Measurements from ENCODE around the gene SF1. TPM values are rescaled to one million over a fixed set of nuclear protein-coding genes. Genes with fewer than 3 reads are reported as not detected.

Gene SF1
- total RNA-seq, 4 donors from 2014 or later, result 270 to 559 (median 373) TPM

DNA sequence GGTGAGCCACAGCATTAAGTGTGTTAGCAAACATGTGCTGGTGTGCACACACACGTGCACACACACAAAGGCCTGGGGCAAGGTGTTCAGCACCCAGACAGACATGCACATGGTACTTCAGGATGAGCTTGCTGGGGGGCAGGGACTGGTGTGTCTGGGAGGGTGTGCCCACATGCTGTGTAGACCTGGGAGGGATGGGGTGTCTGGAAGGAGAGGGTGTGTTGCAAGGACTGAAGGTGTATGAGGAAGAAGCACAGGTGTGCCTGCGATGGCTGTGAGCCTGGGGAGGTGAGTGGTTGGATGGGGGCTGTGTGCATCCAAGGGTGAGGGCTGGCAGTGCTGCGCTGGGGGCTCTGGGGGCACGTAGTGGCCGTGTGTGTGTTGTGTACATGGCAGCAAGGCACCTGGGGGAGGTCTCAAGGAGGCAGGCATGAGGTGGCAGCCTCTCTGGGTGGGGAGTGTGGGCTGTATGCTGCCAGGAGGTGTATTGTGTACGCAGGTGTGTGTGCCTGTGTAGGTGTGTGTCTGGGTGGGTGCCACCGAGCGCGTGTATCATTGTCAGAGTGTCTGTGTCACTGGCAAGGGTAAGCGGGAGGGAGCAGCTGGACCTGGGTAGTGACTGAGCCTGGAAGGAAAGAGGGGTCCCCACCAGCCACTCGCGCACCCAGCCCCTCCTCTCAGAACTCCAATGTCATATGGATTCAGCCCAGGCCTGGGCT, 57.5 kb downstream of the SF1 start:
- H3K27ac ChIP-seq, result no peak overlapping the region
- no peak for DNase-seq (ENCODE audit: low spot score in 2 of 2)
- no peaks in the 10 kb centered on the region for H3K36me3 ChIP-seq
- peaks cover 74% of the 10 kb centered on the region for H3K27me3 ChIP-seq
- TF ChIP-seq POLR2A (IDR thresholded peaks at IDR 0.05), result no peak
- TF ChIP-seq POLR2AphosphoS5 (IDR thresholded peaks at IDR 0.05), result no peak
- no peak for TF ChIP-seq EP300 (IDR thresholded peaks at IDR 0.05)
- TF ChIP-seq, protein P1, sequence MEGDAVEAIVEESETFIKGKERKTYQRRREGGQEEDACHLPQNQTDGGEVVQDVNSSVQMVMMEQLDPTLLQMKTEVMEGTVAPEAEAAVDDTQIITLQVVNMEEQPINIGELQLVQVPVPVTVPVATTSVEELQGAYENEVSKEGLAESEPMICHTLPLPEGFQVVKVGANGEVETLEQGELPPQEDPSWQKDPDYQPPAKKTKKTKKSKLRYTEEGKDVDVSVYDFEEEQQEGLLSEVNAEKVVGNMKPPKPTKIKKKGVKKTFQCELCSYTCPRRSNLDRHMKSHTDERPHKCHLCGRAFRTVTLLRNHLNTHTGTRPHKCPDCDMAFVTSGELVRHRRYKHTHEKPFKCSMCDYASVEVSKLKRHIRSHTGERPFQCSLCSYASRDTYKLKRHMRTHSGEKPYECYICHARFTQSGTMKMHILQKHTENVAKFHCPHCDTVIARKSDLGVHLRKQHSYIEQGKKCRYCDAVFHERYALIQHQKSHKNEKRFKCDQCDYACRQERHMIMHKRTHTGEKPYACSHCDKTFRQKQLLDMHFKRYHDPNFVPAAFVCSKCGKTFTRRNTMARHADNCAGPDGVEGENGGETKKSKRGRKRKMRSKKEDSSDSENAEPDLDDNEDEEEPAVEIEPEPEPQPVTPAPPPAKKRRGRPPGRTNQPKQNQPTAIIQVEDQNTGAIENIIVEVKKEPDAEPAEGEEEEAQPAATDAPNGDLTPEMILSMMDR (IDR thresholded peaks at IDR 0.05), result no peak
- H3K4me3 ChIP-seq, result no peak overlapping the region
- no peaks in the 10 kb centered on the region for H3K9me3 ChIP-seq
- WGBS, result 59% methylated on average over 6 of the region's 12 CpGs
- peaks cover 8% of the 10 kb centered on the region for H3K4me1 ChIP-seq

DNA sequence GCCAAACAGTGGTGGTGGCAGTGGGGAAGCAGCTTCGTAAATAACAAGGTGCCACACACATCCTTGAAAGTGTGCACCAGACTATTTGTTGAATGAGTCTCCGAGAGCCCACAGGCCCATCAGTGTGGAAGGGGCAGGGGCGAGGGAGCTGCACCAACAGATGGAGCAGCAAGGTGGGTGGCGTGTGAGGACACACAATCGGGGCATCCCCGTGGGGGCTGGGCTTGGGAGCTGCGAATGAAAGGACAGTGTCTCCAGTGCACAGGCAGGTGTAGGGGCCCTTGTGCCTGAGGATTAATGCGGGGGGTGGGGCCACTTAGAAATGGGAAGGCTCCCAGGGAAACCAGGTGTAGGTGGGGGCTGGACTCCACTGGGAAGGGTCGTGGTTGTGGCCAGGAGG, 58.2 kb downstream of the SF1 start:
- Histone ChIP-seq H3K9me3 (no peaks in the 10 kb centered on the region), H3K27ac (no peak overlapping the region), H3K4me1 (peaks cover 8% of the 10 kb centered on the region), H3K27me3 (peaks cover 81% of the 10 kb centered on the region), H3K4me3 (no peak overlapping the region), H3K36me3 (no peaks in the 10 kb centered on the region)
- DNase-seq (ENCODE audit: low spot score in 2 of 2), result no peak
- no peak for TF ChIP-seq EP300 (IDR thresholded peaks at IDR 0.05)
- TF ChIP-seq POLR2AphosphoS5 (IDR thresholded peaks at IDR 0.05), result no peak
- no peak for TF ChIP-seq POLR2A (IDR thresholded peaks at IDR 0.05)
- TF ChIP-seq, protein P1 (IDR thresholded peaks at IDR 0.05), result no peak
- WGBS, result 73% methylated on average over 9 of the region's 9 CpGs

- WGBS, result 88% methylated on average over 10 of the region's 10 CpGs
These were observed 58.9 kb downstream of the SF1 start for GRCh38 chr11:64719406-64719805.

GRCh38 chr11:64718780-64719124, 59.6 kb downstream of the SF1 start:
- Histone ChIP-seq H3K27me3 (peaks cover 95% of the 10 kb centered on the region), H3K27ac (no peak overlapping the region), H3K4me3 (no peak overlapping the region), H3K36me3 (no peaks in the 10 kb centered on the region), H3K9me3 (no peaks in the 10 kb centered on the region), H3K4me1 (peaks cover 8% of the 10 kb centered on the region)
- no peak for TF ChIP-seq POLR2AphosphoS5 (IDR thresholded peaks at IDR 0.05)
- TF ChIP-seq EP300 (IDR thresholded peaks at IDR 0.05), result no peak
- TF ChIP-seq, protein P1 (IDR thresholded peaks at IDR 0.05), result no peak
- no peak for TF ChIP-seq POLR2A (IDR thresholded peaks at IDR 0.05)
- DNase-seq (ENCODE audit: low spot score in 2 of 2), result no peak
- WGBS, result 47% methylated on average over 4 of the region's 4 CpGs

More at GRCh38 chr11:64719406-64719805, 58.9 kb downstream of the SF1 start:
- H3K9me3 ChIP-seq, result no peaks in the 10 kb centered on the region
- DNase-seq (ENCODE audit: low spot score in 2 of 2), result no peak
- no peak for TF ChIP-seq EP300 (IDR thresholded peaks at IDR 0.05)
- TF ChIP-seq, protein P1 (IDR thresholded peaks at IDR 0.05), result no peak
- TF ChIP-seq POLR2A (IDR thresholded peaks at IDR 0.05), result no peak
- TF ChIP-seq POLR2AphosphoS5 (IDR thresholded peaks at IDR 0.05), result no peak
- H3K36me3 ChIP-seq, result no peaks in the 10 kb centered on the region
- peaks cover 88% of the 10 kb centered on the region for H3K27me3 ChIP-seq
- H3K27ac ChIP-seq, result no peak overlapping the region
- H3K4me3 ChIP-seq, result no peak overlapping the region
- H3K4me1 ChIP-seq, result peaks cover 8% of the 10 kb centered on the region

GRCh38 chr11:64718084-64718779, 60.1 kb downstream of the SF1 start:
- TF ChIP-seq, protein P1 (IDR thresholded peaks at IDR 0.05), result no peak
- no peak for TF ChIP-seq POLR2AphosphoS5 (IDR thresholded peaks at IDR 0.05)
- TF ChIP-seq POLR2A (IDR thresholded peaks at IDR 0.05), result no peak
- no peak for TF ChIP-seq EP300 (IDR thresholded peaks at IDR 0.05)
- no peak for DNase-seq (ENCODE audit: low spot score in 2 of 2)
- Histone ChIP-seq H3K27me3 (peaks cover 100% of the 10 kb centered on the region), H3K4me3 (no peak overlapping the region), H3K9me3 (no peaks in the 10 kb centered on the region), H3K4me1 (peaks cover 8% of the 10 kb centered on the region), H3K36me3 (no peaks in the 10 kb centered on the region), H3K27ac (no peak overlapping the region)
- 71% methylated on average over 14 of the region's 15 CpGs for WGBS
